WTC11 (cell line): ENCODE measurements around the gene CEP70. TPM values are rescaled to one million over a fixed set of nuclear protein-coding genes. Genes with fewer than 3 reads are reported as not detected.

Source experiments
- ATAC-seq: fragments of 200-7000 bp; cut with Tn5 transposase; 2 replicates; pipeline ENCODE4 v1.10.0; 2021; ENCODE audit warnings: mild to moderate bottlenecking, moderate library complexity
- CTCF ChIA-PET: fragments of 300-600 bp; sonication (Branson Sonifier 250); formaldehyde crosslinking; loops from one replicate; lab custom pipeline; 2021; ENCODE audit warnings: antibody characterized with exemption; lab: Charles Lee
- POLR2A ChIA-PET: fragments of 350-600 bp; sonication (Branson Sonifier 250); formaldehyde crosslinking; loops from one replicate; lab custom pipeline; 2021; ENCODE audit warnings: antibody characterized with exemption; lab: Charles Lee
- DNase-seq: peaks from one replicate; pipeline ENCODE4 v3.0.0; 2021; ENCODE audit warnings: low spot score
- H3K27ac Mint-ChIP-seq: 2 replicates; pipeline ENCODE4 v1.8.0; 2021; ENCODE audit warnings: mixed read lengths
- H3K27me3 Mint-ChIP-seq: 2 replicates; pipeline ENCODE4 v1.8.0; 2021; ENCODE audit warnings: low read depth, mild to moderate bottlenecking, moderate library complexity, mixed read lengths
- H3K36me3 Mint-ChIP-seq: 2 replicates; pipeline ENCODE4 v1.8.0; 2021; ENCODE audit warnings: mixed read lengths
- H3K4me1 Mint-ChIP-seq: 2 replicates; pipeline ENCODE4 v1.8.0; 2022; ENCODE audit warnings: mixed read lengths
- H3K4me3 Mint-ChIP-seq: 2 replicates; pipeline ENCODE4 v1.8.0; 2021; ENCODE audit warnings: mild to moderate bottlenecking, moderate library complexity, mixed read lengths
- H3K9me3 Mint-ChIP-seq: 2 replicates; pipeline ENCODE4 v1.8.0; 2021; ENCODE audit warnings: mixed read lengths
- ARID4B ChIP-seq: sonication (generic); formaldehyde crosslinking; IDR thresholded peaks from 2 replicates; pipeline ENCODE4 v1.8.0; 2023; ENCODE audit warnings: missing genetic modification reagents, mild to moderate bottlenecking, borderline replicate concordance
- CBFB ChIP-seq: sonication (generic); formaldehyde crosslinking; IDR thresholded peaks from 2 replicates; pipeline ENCODE4 v1.8.1; 2022; ENCODE audit warnings: mild to moderate bottlenecking, low read depth, missing genetic modification reagents
- CREM ChIP-seq: sonication (generic); formaldehyde crosslinking; IDR thresholded peaks from 2 replicates; pipeline ENCODE4 v1.8.1; 2022; ENCODE audit warnings: mild to moderate bottlenecking, missing genetic modification reagents, moderate library complexity
- CTCF ChIP-seq: fragments of 200-600 bp; IDR thresholded peaks from 2 replicates; pipeline ENCODE4 v1.8.0; 2022; ENCODE audit warnings: antibody characterized with exemption
- ESRRA ChIP-seq: sonication (generic); formaldehyde crosslinking; IDR thresholded peaks from 2 replicates; pipeline ENCODE4 v1.8.1; 2022; ENCODE audit warnings: mild to moderate bottlenecking, missing genetic modification reagents, borderline replicate concordance
- FOXK1 ChIP-seq: sonication (generic); formaldehyde crosslinking; IDR thresholded peaks from 2 replicates; pipeline ENCODE4 v1.8.0; 2022; ENCODE audit warnings: mild to moderate bottlenecking, moderate library complexity, missing genetic modification reagents
- JUN ChIP-seq: sonication (generic); formaldehyde crosslinking; IDR thresholded peaks from 2 replicates; pipeline ENCODE4 v1.8.0; 2023; ENCODE audit warnings: mild to moderate bottlenecking, missing genetic modification reagents
- NFE2L1 ChIP-seq: sonication (generic); formaldehyde crosslinking; IDR thresholded peaks from 2 replicates; pipeline ENCODE4 v1.8.1; 2023; ENCODE audit warnings: missing genetic modification reagents
- OVOL2 ChIP-seq: fragments of 250-450 bp; sonication (Bioruptor Pico); IDR thresholded peaks from 2 replicates; pipeline ENCODE4 v1.9.0; 2021; ENCODE audit warnings: mild to moderate bottlenecking, borderline replicate concordance
- PREB ChIP-seq: sonication (generic); formaldehyde crosslinking; IDR thresholded peaks from 2 replicates; pipeline ENCODE4 v1.8.1; 2022; ENCODE audit warnings: mild to moderate bottlenecking, missing genetic modification reagents, moderate library complexity, borderline replicate concordance
- RELA ChIP-seq: sonication (generic); formaldehyde crosslinking; IDR thresholded peaks from 2 replicates; pipeline ENCODE4 v1.8.1; 2022; ENCODE audit warnings: missing genetic modification reagents, mild to moderate bottlenecking, borderline replicate concordance
- SMAD4 ChIP-seq: sonication (generic); formaldehyde crosslinking; IDR thresholded peaks from 2 replicates; pipeline ENCODE4 v1.8.0; 2022; ENCODE audit warnings: mild to moderate bottlenecking, missing genetic modification reagents
- TCF7 ChIP-seq: sonication (generic); formaldehyde crosslinking; IDR thresholded peaks from 2 replicates; pipeline ENCODE4 v1.8.0; 2022; ENCODE audit warnings: mild to moderate bottlenecking, low read depth, missing genetic modification reagents, moderate library complexity
- TP53 ChIP-seq: sonication (generic); formaldehyde crosslinking; IDR thresholded peaks from 2 replicates; pipeline ENCODE4 v1.8.1; 2023; ENCODE audit warnings: mild to moderate bottlenecking, missing genetic modification reagents
- ZNF138 ChIP-seq: sonication (generic); formaldehyde crosslinking; conservative IDR thresholded peaks from 2 replicates; pipeline ENCODE4 v1.8.1; 2022; ENCODE audit warnings: mild to moderate bottlenecking, moderate library complexity, missing genetic modification reagents
- ZSCAN18 ChIP-seq: fragments of 250-450 bp; sonication (Bioruptor Pico); IDR thresholded peaks from 2 replicates; pipeline ENCODE4 v2.1.2; 2022; ENCODE audit warnings: mild to moderate bottlenecking, moderate library complexity
- total RNA-seq: library from RNA; stranded (reverse); gene quantifications from 3 replicates; pipeline ENCODE4 v1.2.3, GENCODE V29; 2021
- TF ChIP-seq, protein P1 (sequence below): sonication (generic); formaldehyde crosslinking; IDR thresholded peaks from 2 replicates; pipeline ENCODE4 v1.8.1; 2023; ENCODE audit warnings: mild to moderate bottlenecking, missing genetic modification reagents, moderate library complexity
- TF ChIP-seq, protein P2 (sequence below): fragments of 250-450 bp; sonication (Bioruptor Pico); conservative IDR thresholded peaks from 2 replicates; pipeline ENCODE4 v1.9.0; 2021; ENCODE audit warnings: mild to moderate bottlenecking
- TF ChIP-seq, protein P3 (sequence below): fragments of 250-450 bp; sonication (Bioruptor Pico); IDR thresholded peaks from 2 replicates; pipeline ENCODE4 v1.9.0; 2021; ENCODE audit warnings: moderate library complexity, mild to moderate bottlenecking, inconsistent platforms, borderline replicate concordance
- TF ChIP-seq, protein P4 (sequence below): sonication (generic); formaldehyde crosslinking; conservative IDR thresholded peaks from 2 replicates; pipeline ENCODE4 v1.8.1; 2022; ENCODE audit warnings: mild to moderate bottlenecking, missing genetic modification reagents
- TF ChIP-seq, protein P5 (sequence below): sonication (generic); formaldehyde crosslinking; IDR thresholded peaks from 2 replicates; pipeline ENCODE4 v1.8.1; 2022; ENCODE audit warnings: missing genetic modification reagents, borderline replicate concordance
- TF ChIP-seq, protein P6 (sequence below): fragments of 250-450 bp; sonication (Bioruptor Pico); IDR thresholded peaks from 2 replicates; pipeline ENCODE4 v1.9.0; 2021; ENCODE audit warnings: mild to moderate bottlenecking

CEP70 gene
- total RNA-seq, 1 experiment from 2014 or later = 27.2 TPM

DNA sequence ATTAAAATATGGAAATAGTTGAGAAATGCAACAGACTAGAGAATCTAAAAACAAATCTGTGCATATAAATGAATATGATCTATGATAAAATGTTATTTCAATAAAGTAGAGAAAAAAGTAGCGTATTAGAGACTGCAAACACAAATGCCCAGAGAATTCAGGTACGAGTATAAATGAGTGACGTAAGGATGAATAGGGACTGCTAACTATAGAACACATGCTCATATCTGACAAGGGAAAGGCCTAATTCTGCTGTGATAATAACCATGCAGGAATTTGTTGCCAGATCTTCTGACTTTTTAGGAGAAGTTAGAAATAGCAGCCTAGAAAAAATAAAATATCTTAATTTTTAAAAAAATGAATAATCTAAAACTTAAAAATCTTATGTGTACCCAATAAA, 86.5 kb downstream of the CEP70 start (continued):
- TF ChIP-seq, protein P1, sequence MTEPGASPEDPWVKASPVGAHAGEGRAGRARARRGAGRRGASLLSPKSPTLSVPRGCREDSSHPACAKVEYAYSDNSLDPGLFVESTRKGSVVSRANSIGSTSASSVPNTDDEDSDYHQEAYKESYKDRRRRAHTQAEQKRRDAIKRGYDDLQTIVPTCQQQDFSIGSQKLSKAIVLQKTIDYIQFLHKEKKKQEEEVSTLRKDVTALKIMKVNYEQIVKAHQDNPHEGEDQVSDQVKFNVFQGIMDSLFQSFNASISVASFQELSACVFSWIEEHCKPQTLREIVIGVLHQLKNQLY (CRISPR knock-in tag) = no peak
- TF ChIP-seq NFE2L1 (CRISPR knock-in tag) (no peak), FOXK1 (no peak), ZSCAN18 (no peak), TP53 (CRISPR knock-in tag) (no peak), JUN (CRISPR knock-in tag) (no peak), ZNF138 (no peak)
- TF ChIP-seq, protein P2, sequence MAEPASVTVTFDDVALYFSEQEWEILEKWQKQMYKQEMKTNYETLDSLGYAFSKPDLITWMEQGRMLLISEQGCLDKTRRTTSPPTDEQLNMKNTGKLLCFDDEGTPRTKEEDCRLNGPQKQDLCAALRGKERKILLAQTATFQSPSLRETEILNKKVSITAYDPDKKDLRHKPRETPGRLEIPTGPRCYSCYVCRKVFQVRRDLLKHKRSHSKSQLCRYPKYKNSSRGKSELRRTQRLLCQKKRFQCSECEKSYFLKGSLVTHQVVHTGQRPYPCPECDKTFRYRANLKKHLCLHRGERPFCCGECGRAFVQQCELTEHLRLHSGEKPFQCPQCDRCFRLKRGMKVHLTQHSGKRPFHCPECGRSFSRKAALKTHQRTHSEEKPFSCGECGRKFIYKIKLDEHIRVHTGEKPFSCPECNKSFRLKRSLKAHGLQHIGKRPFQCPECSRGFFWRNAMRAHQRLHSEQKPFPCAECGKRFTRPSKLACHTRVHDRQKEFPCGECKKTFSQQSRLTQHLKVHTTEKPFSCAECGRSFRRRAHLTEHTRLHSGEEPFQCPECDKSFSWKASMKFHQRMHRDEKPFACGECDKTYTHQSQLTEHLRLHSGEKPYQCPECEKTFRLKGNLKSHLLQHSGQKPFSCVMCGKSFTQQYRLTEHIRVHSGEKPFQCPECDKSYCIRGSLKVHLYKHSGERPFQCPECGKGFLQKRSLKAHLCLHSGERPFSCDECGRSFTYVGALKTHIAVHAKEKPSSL (CRISPR knock-in tag) = no peak
- TF ChIP-seq, all 79 proteins: peak for 0

- CTCF ChIA-PET = interaction anchor here (1.0 kb wide), 1 partner anchor 20 kb away, joined by 3 read pairs; no protein-coding TSS in a partner anchor
- POLR2A ChIA-PET = no interaction called here
Observed at GRCh38 chr3:138498991-138499390, 95.1 kb downstream of the CEP70 start.

More at GRCh38 chr3:138498991-138499390, 95.1 kb downstream of the CEP70 start:
- H3K4me3 Mint-ChIP-seq = no peak overlapping the region
- no peaks in the 10 kb centered on the region for H3K9me3 Mint-ChIP-seq
- no peak for TF ChIP-seq CREM (CRISPR knock-in tag)
- TF ChIP-seq, protein P3, sequence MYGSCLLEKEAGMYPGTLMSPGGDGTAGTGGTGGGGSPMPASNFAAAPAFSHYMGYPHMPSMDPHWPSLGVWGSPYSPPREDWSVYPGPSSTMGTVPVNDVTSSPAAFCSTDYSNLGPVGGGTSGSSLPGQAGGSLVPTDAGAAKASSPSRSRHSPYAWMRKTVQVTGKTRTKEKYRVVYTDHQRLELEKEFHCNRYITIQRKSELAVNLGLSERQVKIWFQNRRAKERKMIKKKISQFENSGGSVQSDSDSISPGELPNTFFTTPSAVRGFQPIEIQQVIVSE (CRISPR knock-in tag) = no peak
- TF ChIP-seq OVOL2 (CRISPR knock-in tag) = no peak
- no peak for TF ChIP-seq CTCF
- TF ChIP-seq ESRRA (CRISPR knock-in tag) = no peak
- TF ChIP-seq, protein P4, sequence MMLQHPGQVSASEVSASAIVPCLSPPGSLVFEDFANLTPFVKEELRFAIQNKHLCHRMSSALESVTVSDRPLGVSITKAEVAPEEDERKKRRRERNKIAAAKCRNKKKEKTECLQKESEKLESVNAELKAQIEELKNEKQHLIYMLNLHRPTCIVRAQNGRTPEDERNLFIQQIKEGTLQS = no peak
- TF ChIP-seq, protein P5, sequence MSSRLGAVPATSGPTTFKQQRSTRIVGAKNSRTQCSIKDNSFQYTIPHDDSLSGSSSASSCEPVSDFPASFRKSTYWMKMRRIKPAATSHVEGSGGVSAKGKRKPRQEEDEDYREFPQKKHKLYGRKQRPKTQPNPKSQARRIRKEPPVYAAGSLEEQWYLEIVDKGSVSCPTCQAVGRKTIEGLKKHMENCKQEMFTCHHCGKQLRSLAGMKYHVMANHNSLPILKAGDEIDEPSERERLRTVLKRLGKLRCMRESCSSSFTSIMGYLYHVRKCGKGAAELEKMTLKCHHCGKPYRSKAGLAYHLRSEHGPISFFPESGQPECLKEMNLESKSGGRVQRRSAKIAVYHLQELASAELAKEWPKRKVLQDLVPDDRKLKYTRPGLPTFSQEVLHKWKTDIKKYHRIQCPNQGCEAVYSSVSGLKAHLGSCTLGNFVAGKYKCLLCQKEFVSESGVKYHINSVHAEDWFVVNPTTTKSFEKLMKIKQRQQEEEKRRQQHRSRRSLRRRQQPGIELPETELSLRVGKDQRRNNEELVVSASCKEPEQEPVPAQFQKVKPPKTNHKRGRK (CRISPR knock-in tag) = no peak
- TF ChIP-seq PREB (CRISPR knock-in tag) = no peak
- TF ChIP-seq SMAD4 (CRISPR knock-in tag) = no peak
- no peak for TF ChIP-seq CBFB (CRISPR knock-in tag)
- no peak for TF ChIP-seq RELA (CRISPR knock-in tag)
- TF ChIP-seq, protein P6, sequence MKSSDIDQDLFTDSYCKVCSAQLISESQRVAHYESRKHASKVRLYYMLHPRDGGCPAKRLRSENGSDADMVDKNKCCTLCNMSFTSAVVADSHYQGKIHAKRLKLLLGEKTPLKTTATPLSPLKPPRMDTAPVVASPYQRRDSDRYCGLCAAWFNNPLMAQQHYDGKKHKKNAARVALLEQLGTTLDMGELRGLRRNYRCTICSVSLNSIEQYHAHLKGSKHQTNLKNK = no peak
- TF ChIP-seq ARID4B = no peak
- no peak for TF ChIP-seq NFE2L1 (CRISPR knock-in tag)
- no peak for TF ChIP-seq TCF7 (CRISPR knock-in tag)
- ATAC-seq (no peak), DNase-seq (no peak)
- no peak overlapping the region for H3K27ac Mint-ChIP-seq
- H3K4me1 Mint-ChIP-seq = peaks cover 14% of the 10 kb centered on the region
- H3K27me3 Mint-ChIP-seq = no peaks in the 10 kb centered on the region
- H3K36me3 Mint-ChIP-seq = peaks cover 8% of the 10 kb centered on the region; the same call in 1 of the 2 replicates
